ENCODE data around the gene CFAP61.
"Not testable (repeated sequence)": the region's sequence is repeated elsewhere in the genome, so short reads cannot be mapped to it uniquely, and the experiment has no call there.

The CFAP61 gene

GRCh38 chr20:20085071-20085470 is 32.7 kb downstream of the CFAP61 start:
- no peak for DNase-seq
- in situ Hi-C loops (cut with MboI; ENCODE audit: low pct_unique_long_range_greater_than_20kb, low sequenced_read_pairs), result no loop called here

- no peak for DNase-seq
- in situ Hi-C loops (cut with MboI; ENCODE audit: low pct_unique_long_range_greater_than_20kb, low sequenced_read_pairs), result no loop called here
Observed at GRCh38 chr20:20085812-20086211, 33.5 kb downstream of the CFAP61 start.

- in situ Hi-C loops (cut with MboI; ENCODE audit: low pct_unique_long_range_greater_than_20kb, low sequenced_read_pairs), result no loop called here
- no peak for DNase-seq
Observed at GRCh38 chr20:20089018-20089417, 36.7 kb downstream of the CFAP61 start.

GRCh38 chr20:20089939-20090338 is 37.6 kb downstream of the CFAP61 start:
- DNase-seq, result no peak
- in situ Hi-C loops (cut with MboI; ENCODE audit: low pct_unique_long_range_greater_than_20kb, low sequenced_read_pairs), result no loop called here

- DNase-seq, result no peak
- in situ Hi-C loops (cut with MboI; ENCODE audit: low pct_unique_long_range_greater_than_20kb, low sequenced_read_pairs), result no loop called here
Observed at GRCh38 chr20:20092827-20093226, 40.5 kb downstream of the CFAP61 start.

- no peak for DNase-seq
- in situ Hi-C loops (cut with MboI; ENCODE audit: low pct_unique_long_range_greater_than_20kb, low sequenced_read_pairs), result no loop called here
Observed at GRCh38 chr20:20094410-20094809, 42.1 kb downstream of the CFAP61 start.

GRCh38 chr20:20095114-20095872 is 43.0 kb downstream of the CFAP61 start:
- DNase-seq, result no peak
- in situ Hi-C loops (cut with MboI; ENCODE audit: low pct_unique_long_range_greater_than_20kb, low sequenced_read_pairs), result no loop called here

- in situ Hi-C loops (cut with MboI; ENCODE audit: low pct_unique_long_range_greater_than_20kb, low sequenced_read_pairs), result no loop called here
- no peak for DNase-seq
Observed at GRCh38 chr20:20096421-20096820, 44.1 kb downstream of the CFAP61 start.

GRCh38 chr20:20100881-20101280 is 48.5 kb downstream of the CFAP61 start:
- in situ Hi-C loops (cut with MboI; ENCODE audit: low pct_unique_long_range_greater_than_20kb, low sequenced_read_pairs), result no loop called here
- no peak for DNase-seq

- in situ Hi-C loops (cut with MboI; ENCODE audit: low pct_unique_long_range_greater_than_20kb, low sequenced_read_pairs), result no loop called here
- no peak for DNase-seq
Observed at GRCh38 chr20:20102163-20102562, 49.8 kb downstream of the CFAP61 start.

- no peak for DNase-seq
- in situ Hi-C loops (cut with MboI; ENCODE audit: low pct_unique_long_range_greater_than_20kb, low sequenced_read_pairs), result no loop called here
Observed at GRCh38 chr20:20102716-20103258, 50.5 kb downstream of the CFAP61 start.

- DNase-seq, result no peak
- in situ Hi-C loops (cut with MboI; ENCODE audit: low pct_unique_long_range_greater_than_20kb, low sequenced_read_pairs), result no loop called here
Observed at GRCh38 chr20:20103486-20103885, 51.2 kb downstream of the CFAP61 start.

GRCh38 chr20:20123187-20123586 is 70.9 kb downstream of the CFAP61 start:
- in situ Hi-C loops (cut with MboI; ENCODE audit: low pct_unique_long_range_greater_than_20kb, low sequenced_read_pairs); DNase-seq: not testable (repeated sequence)

- DNase-seq, result peak; percentile 49
- in situ Hi-C loops (cut with MboI; ENCODE audit: low pct_unique_long_range_greater_than_20kb, low sequenced_read_pairs), result no loop called here
Observed at GRCh38 chr20:20130399-20130798, 78.1 kb downstream of the CFAP61 start.

- in situ Hi-C loops (cut with MboI; ENCODE audit: low pct_unique_long_range_greater_than_20kb, low sequenced_read_pairs), result no loop called here
- no peak for DNase-seq
Observed at GRCh38 chr20:20134941-20135575, 82.7 kb downstream of the CFAP61 start.

GRCh38 chr20:20136313-20136712 is 84.0 kb downstream of the CFAP61 start:
- no peak for DNase-seq
- in situ Hi-C loops (cut with MboI; ENCODE audit: low pct_unique_long_range_greater_than_20kb, low sequenced_read_pairs), result no loop called here

- in situ Hi-C loops (cut with MboI; ENCODE audit: low pct_unique_long_range_greater_than_20kb, low sequenced_read_pairs), result no loop called here
- DNase-seq, result no peak
Observed at GRCh38 chr20:20137851-20138250, 85.5 kb downstream of the CFAP61 start.

GRCh38 chr20:20138301-20139064 is 86.2 kb downstream of the CFAP61 start:
- DNase-seq, result no peak
- in situ Hi-C loops (cut with MboI; ENCODE audit: low pct_unique_long_range_greater_than_20kb, low sequenced_read_pairs), result no loop called here

GRCh38 chr20:20139403-20139802 is 87.1 kb downstream of the CFAP61 start:
- in situ Hi-C loops (cut with MboI; ENCODE audit: low pct_unique_long_range_greater_than_20kb, low sequenced_read_pairs), result no loop called here
- no peak for DNase-seq

- in situ Hi-C loops (cut with MboI; ENCODE audit: low pct_unique_long_range_greater_than_20kb, low sequenced_read_pairs), result no loop called here
- no peak for DNase-seq
Observed at GRCh38 chr20:20143165-20143564, 90.8 kb downstream of the CFAP61 start.
